OCI-LY1 (cell line): ENCODE data around the gene PTPN23.

Source experiments
- H2AFZ ChIP-seq: fragments of 200-600 bp; sonication (generic), shearing (Covaris generic); 2 replicates; pipeline ENCODE4 v1.6.0; 2014; ENCODE audit warnings: antibody characterized with exemption, mild to moderate bottlenecking, low read length
- H3F3A ChIP-seq: fragments of 200-600 bp; sonication (generic), shearing (Covaris generic); 2 replicates; pipeline ENCODE4 v1.6.0; 2014; ENCODE audit warnings: mild to moderate bottlenecking, antibody characterized with exemption, low read length, moderate library complexity; ENCODE audit not compliant: insufficient read depth
- H3K27ac ChIP-seq: fragments of 200-600 bp; sonication (generic); 2 replicates; pipeline ENCODE4 v1.5.1; 2014; ENCODE audit warnings: low read length, mixed run types, mild to moderate bottlenecking, low read depth; ENCODE audit not compliant: poor library complexity, severe bottlenecking
- H3K27me3 ChIP-seq: fragments of 200-600 bp; sonication (generic); 2 replicates; pipeline ENCODE4 v1.6.0; 2014; ENCODE audit warnings: antibody characterized with exemption, mild to moderate bottlenecking, low read length, moderate library complexity; ENCODE audit not compliant: insufficient read depth
- H3K36me3 ChIP-seq: fragments of 200-600 bp; sonication (generic); 2 replicates; pipeline ENCODE4 v1.6.1; 2014; ENCODE audit warnings: mild to moderate bottlenecking, antibody characterized with exemption, low read length, moderate library complexity, mixed read lengths; ENCODE audit not compliant: insufficient read depth
- H3K4me1 ChIP-seq: fragments of 200-600 bp; sonication (generic); 2 replicates; pipeline ENCODE4 v1.5.1; 2014; ENCODE audit warnings: mild to moderate bottlenecking, low read length, moderate library complexity; ENCODE audit not compliant: insufficient read depth, severe bottlenecking
- H3K4me2 ChIP-seq: fragments of 200-600 bp; sonication (generic), shearing (Covaris generic); 2 replicates; pipeline ENCODE4 v1.6.1; 2014; ENCODE audit warnings: low read length
- H3K4me3 ChIP-seq: fragments of 200-600 bp; sonication (generic); 2 replicates; pipeline ENCODE4 v1.5.1; 2014; ENCODE audit warnings: low read length, low read depth, mild to moderate bottlenecking, mixed read lengths; ENCODE audit not compliant: poor library complexity, severe bottlenecking
- H3K79me2 ChIP-seq: fragments of 200-600 bp; shearing (Covaris generic); 2 replicates; pipeline ENCODE4 v1.6.1; 2016; ENCODE audit warnings: mixed run types, low read length, mixed read lengths; ENCODE audit not compliant: insufficient read depth
- H3K9ac ChIP-seq: fragments of 200-600 bp; sonication (generic), shearing (Covaris generic); 2 replicates; pipeline ENCODE4 v1.6.1; 2014; ENCODE audit warnings: mild to moderate bottlenecking, low read length, mixed read lengths
- H3K9me2 ChIP-seq: fragments of 200-600 bp; sonication (generic), shearing (Covaris generic); 2 replicates; pipeline ENCODE4 v1.6.1; 2014; ENCODE audit warnings: low read depth, mild to moderate bottlenecking, low read length, mixed read lengths
- H3K9me3 ChIP-seq: fragments of 200-600 bp; shearing (Covaris generic); 2 replicates; pipeline ENCODE4 v1.6.1; 2014; ENCODE audit warnings: low read length, mixed read lengths
- H4K20me1 ChIP-seq: fragments of 200-600 bp; sonication (generic), shearing (Covaris generic); 2 replicates; pipeline ENCODE4 v1.6.0; 2016; ENCODE audit warnings: mild to moderate bottlenecking, low read length; ENCODE audit not compliant: insufficient read depth
- EZH2 ChIP-seq: fragments of 200-600 bp; sonication (generic), shearing (Covaris generic); IDR thresholded peaks from 2 replicates; pipeline ENCODE4 v1.8.0; 2017; ENCODE audit warnings: borderline replicate concordance, mixed run types, mild to moderate bottlenecking, antibody characterized with exemption, low read length, moderate library complexity, mixed read lengths
- TF ChIP-seq, protein P1 (sequence below): fragments of 200-600 bp; sonication (generic), shearing (Covaris generic); IDR thresholded peaks from 2 replicates; pipeline ENCODE4 v1.5.1; 2017; ENCODE audit warnings: mild to moderate bottlenecking, antibody characterized with exemption, low read length, moderate library complexity, mixed read lengths

Gene PTPN23

GRCh38 chr3:47409284-47409683 is 28.5 kb downstream of the PTPN23 start:
- H3K4me2 ChIP-seq: no peak overlapping the region
- H3K9ac ChIP-seq: no peak overlapping the region
- no peaks in the 10 kb centered on the region for H3K9me2 ChIP-seq
- H3K27ac ChIP-seq: no peak overlapping the region
- no peaks in the 10 kb centered on the region for H3F3A ChIP-seq
- H4K20me1 ChIP-seq: no peaks in the 10 kb centered on the region
- H3K4me1 ChIP-seq: no peaks in the 10 kb centered on the region
- TF ChIP-seq, protein P1, sequence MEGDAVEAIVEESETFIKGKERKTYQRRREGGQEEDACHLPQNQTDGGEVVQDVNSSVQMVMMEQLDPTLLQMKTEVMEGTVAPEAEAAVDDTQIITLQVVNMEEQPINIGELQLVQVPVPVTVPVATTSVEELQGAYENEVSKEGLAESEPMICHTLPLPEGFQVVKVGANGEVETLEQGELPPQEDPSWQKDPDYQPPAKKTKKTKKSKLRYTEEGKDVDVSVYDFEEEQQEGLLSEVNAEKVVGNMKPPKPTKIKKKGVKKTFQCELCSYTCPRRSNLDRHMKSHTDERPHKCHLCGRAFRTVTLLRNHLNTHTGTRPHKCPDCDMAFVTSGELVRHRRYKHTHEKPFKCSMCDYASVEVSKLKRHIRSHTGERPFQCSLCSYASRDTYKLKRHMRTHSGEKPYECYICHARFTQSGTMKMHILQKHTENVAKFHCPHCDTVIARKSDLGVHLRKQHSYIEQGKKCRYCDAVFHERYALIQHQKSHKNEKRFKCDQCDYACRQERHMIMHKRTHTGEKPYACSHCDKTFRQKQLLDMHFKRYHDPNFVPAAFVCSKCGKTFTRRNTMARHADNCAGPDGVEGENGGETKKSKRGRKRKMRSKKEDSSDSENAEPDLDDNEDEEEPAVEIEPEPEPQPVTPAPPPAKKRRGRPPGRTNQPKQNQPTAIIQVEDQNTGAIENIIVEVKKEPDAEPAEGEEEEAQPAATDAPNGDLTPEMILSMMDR: no peak
- no peak for TF ChIP-seq EZH2
- H2AFZ ChIP-seq: no peak overlapping the region
- no peaks in the 10 kb centered on the region for H3K79me2 ChIP-seq
- H3K9me3 ChIP-seq: no peaks in the 10 kb centered on the region
- peaks cover 73% of the 10 kb centered on the region for H3K36me3 ChIP-seq
- no peak overlapping the region for H3K4me3 ChIP-seq
- no peaks in the 10 kb centered on the region for H3K27me3 ChIP-seq

DNA sequence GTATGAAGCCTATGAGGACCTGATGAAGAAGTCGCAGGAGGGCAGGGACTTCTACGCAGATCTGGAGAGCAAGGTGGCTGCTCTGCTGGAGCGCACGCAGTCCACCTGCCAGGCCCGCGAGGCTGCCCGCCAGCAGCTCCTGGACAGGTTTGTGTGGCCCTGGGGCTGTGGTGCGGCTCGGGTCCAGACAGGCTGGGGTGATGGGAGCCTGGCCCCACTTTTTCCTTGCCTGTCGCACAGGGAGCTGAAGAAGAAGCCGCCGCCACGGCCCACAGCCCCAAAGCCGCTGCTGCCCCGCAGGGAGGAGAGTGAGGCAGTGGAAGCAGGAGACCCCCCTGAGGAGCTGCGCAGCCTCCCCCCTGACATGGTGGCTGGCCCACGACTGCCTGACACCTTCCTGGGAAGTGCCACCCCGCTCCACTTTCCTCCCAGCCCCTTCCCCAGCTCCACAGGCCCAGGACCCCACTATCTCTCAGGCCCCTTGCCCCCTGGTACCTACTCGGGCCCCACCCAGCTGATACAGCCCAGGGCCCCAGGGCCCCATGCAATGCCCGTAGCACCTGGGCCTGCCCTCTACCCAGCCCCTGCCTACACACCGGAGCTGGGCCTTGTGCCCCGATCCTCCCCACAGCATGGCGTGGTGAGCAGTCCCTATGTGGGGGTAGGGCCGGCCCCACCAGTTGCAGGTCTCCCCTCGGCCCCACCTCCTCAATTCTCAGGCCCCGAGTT is 29.0 kb downstream of the PTPN23 start:
- Histone ChIP-seq H3K27ac (no peak overlapping the region), H3K4me3 (no peak overlapping the region), H3K79me2 (no peaks in the 10 kb centered on the region), H3K9ac (no peak overlapping the region), H4K20me1 (no peaks in the 10 kb centered on the region), H3F3A (no peaks in the 10 kb centered on the region), H3K4me1 (no peaks in the 10 kb centered on the region), H3K4me2 (no peak overlapping the region), H3K36me3 (peaks cover 79% of the 10 kb centered on the region), H3K27me3 (no peaks in the 10 kb centered on the region), H3K9me3 (no peaks in the 10 kb centered on the region), H3K9me2 (no peaks in the 10 kb centered on the region), H2AFZ (no peak overlapping the region)
- TF ChIP-seq, protein P1: no peak
- TF ChIP-seq EZH2: no peak

DNA sequence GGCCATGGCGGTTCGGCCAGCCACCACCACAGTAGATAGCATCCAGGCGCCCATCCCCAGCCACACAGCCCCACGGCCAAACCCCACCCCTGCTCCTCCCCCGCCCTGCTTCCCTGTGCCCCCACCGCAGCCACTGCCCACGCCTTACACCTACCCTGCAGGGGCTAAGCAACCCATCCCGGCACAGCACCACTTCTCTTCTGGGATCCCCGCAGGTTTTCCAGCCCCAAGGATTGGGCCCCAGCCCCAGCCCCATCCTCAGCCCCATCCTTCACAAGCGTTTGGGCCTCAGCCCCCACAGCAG is 29.5 kb downstream of the PTPN23 start:
- Histone ChIP-seq H3K36me3 (peaks cover 84% of the 10 kb centered on the region), H3K27ac (no peak overlapping the region), H3K9me2 (no peaks in the 10 kb centered on the region), H3K79me2 (no peaks in the 10 kb centered on the region), H4K20me1 (no peaks in the 10 kb centered on the region), H3K4me1 (no peaks in the 10 kb centered on the region), H3K4me2 (no peak overlapping the region), H3F3A (no peaks in the 10 kb centered on the region), H2AFZ (no peak overlapping the region), H3K27me3 (no peaks in the 10 kb centered on the region), H3K9me3 (no peaks in the 10 kb centered on the region), H3K9ac (no peak overlapping the region), H3K4me3 (no peak overlapping the region)
- TF ChIP-seq, protein P1: no peak
- TF ChIP-seq EZH2: no peak
